Lower lobe of right lung (tissue), 2 donors: ENCODE measurements around the gene CPPED1. TPM values are rescaled to one million over a fixed set of nuclear protein-coding genes. Genes with fewer than 3 reads are reported as not detected.

Experiments used
- ATAC-seq, 2 donors: fragments of 200-7000 bp; cut with Tn5 transposase; one replicate each; pipeline ENCODE4 v1.9.1; 2020 to 2022; ENCODE audit warnings: mild to moderate bottlenecking in 2 of 2, moderate library complexity in 2 of 2
- DNase-seq: peaks from one replicate; pipeline ENCODE4 v3.0.0-alpha.2; 2020
- H3K27ac ChIP-seq: fragments of 200-600 bp; one replicate; pipeline ENCODE4 v1.8.0; 2022
- H3K27me3 ChIP-seq: fragments of 200-600 bp; one replicate; pipeline ENCODE4 v1.8.0; 2022; ENCODE audit warnings: low read depth
- H3K36me3 ChIP-seq: fragments of 200-600 bp; one replicate; pipeline ENCODE4 v1.8.0; 2022; ENCODE audit warnings: mild to moderate bottlenecking
- H3K4me1 ChIP-seq: fragments of 200-600 bp; one replicate; pipeline ENCODE4 v1.8.0; 2022
- H3K4me3 ChIP-seq: fragments of 200-600 bp; one replicate; pipeline ENCODE4 v1.8.0; 2022; ENCODE audit warnings: mild to moderate bottlenecking
- H3K9me3 ChIP-seq: fragments of 200-600 bp; one replicate; pipeline ENCODE4 v1.8.0; 2022
- CTCF ChIP-seq: fragments of 200-600 bp; IDR thresholded peaks from one replicate; pipeline ENCODE4 v1.8.0; 2022; ENCODE audit warnings: antibody characterized with exemption, mild to moderate bottlenecking
- intact Hi-C: fragments of 100-400 bp; cut with DNase I; formaldehyde crosslinking; loops from one replicate; pipeline ENCODE4 v1.11.0; 2022
- total RNA-seq: library from RNA; stranded (reverse); fragmentation: NEBNext Ultra II Directional; extraction: Animal tissue kit (Norgen Biotek cat#: 25700); gene quantifications from one replicate; pipeline ENCODE4 v1.2.1, GENCODE V29; 2021
- donor health status: DM: no; HTN: yes; CAD: no; lungs with severe emphysema.

CPPED1 gene
- total RNA-seq, 1 donor from 2014 or later: 33.0 TPM

GRCh38 chr16:12652924-12653323 lies 150.8 kb downstream of the CPPED1 start:
- H3K36me3 ChIP-seq: no peaks in the 10 kb centered on the region
- no peak for ATAC-seq
- intact Hi-C loops: no loop called here

DNA sequence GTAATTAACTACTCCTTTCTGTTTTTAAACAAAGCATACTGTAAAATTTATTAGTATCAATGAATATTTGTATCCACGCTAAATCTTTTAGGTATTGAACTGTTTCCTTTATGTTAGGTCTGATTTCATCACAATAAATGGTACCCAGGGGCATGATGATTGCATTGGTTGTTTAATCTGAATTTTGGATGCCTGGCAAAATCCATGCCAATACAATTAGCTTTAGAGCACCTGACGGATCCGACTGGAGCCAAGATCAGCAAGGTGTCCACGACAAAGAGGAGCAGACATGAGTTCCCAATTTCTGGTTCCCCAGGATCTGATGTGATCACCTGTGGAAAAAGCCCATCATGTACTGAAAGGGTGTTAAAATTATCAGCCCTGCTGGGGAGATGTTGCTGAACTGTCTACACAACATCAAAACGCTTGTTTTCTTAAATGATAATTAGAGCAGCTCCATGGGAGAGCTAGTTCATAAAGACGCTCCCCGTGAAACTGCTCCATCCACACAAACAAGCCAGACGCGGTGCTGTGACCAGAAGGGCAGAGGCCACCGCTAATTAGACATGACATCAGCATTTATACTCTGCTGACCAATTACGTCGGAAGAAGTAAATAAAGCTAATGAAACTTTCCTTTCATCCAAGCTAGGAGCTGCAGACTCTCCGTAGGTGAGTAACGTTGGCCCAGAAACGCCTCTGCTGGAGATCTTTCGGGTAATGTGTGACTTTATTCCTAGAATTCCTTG lies 151.7 kb downstream of the CPPED1 start:
- Histone ChIP-seq H3K27ac (no peak overlapping the region), H3K36me3 (no peaks in the 10 kb centered on the region), H3K4me1 (no peaks in the 10 kb centered on the region), H3K9me3 (no peaks in the 10 kb centered on the region), H3K27me3 (no peaks in the 10 kb centered on the region), H3K4me3 (no peak overlapping the region)
- intact Hi-C loops: no loop called here
- no peak for TF ChIP-seq CTCF
- no peak for ATAC-seq
- no peak for DNase-seq

More at GRCh38 chr16:12652924-12653323, 150.8 kb downstream of the CPPED1 start:
- no peak overlapping the region for H3K27ac ChIP-seq
- TF ChIP-seq CTCF: no peak
- no peaks in the 10 kb centered on the region for H3K27me3 ChIP-seq
- H3K4me1 ChIP-seq: no peaks in the 10 kb centered on the region
- DNase-seq: no peak
- no peak overlapping the region for H3K4me3 ChIP-seq
- no peaks in the 10 kb centered on the region for H3K9me3 ChIP-seq

- intact Hi-C loops: no loop called here
- ATAC-seq: no peak
- H3K36me3 ChIP-seq: no peaks in the 10 kb centered on the region
- no peaks in the 10 kb centered on the region for H3K27me3 ChIP-seq
- no peaks in the 10 kb centered on the region for H3K9me3 ChIP-seq
- H3K27ac ChIP-seq: no peak overlapping the region
- H3K4me1 ChIP-seq: no peaks in the 10 kb centered on the region
- H3K4me3 ChIP-seq: no peak overlapping the region
- TF ChIP-seq CTCF: no peak
- DNase-seq: no peak
These were observed 154.3 kb downstream of the CPPED1 start for GRCh38 chr16:12649356-12649755.

- Histone ChIP-seq H3K9me3 (no peaks in the 10 kb centered on the region), H3K4me3 (no peak overlapping the region), H3K4me1 (no peaks in the 10 kb centered on the region), H3K36me3 (no peaks in the 10 kb centered on the region), H3K27me3 (no peaks in the 10 kb centered on the region), H3K27ac (no peak overlapping the region)
- TF ChIP-seq CTCF: no peak
- intact Hi-C loops: no loop called here
- ATAC-seq (no peak), DNase-seq (no peak)
These were observed 157.0 kb downstream of the CPPED1 start for GRCh38 chr16:12646490-12647274.

- no peak for DNase-seq
- no peaks in the 10 kb centered on the region for H3K36me3 ChIP-seq
- no peak overlapping the region for H3K4me3 ChIP-seq
- no peak overlapping the region for H3K27ac ChIP-seq
- TF ChIP-seq CTCF: no peak
- no peaks in the 10 kb centered on the region for H3K9me3 ChIP-seq
- intact Hi-C loops: no loop called here
- H3K4me1 ChIP-seq: no peaks in the 10 kb centered on the region
- no peak for ATAC-seq
- H3K27me3 ChIP-seq: no peaks in the 10 kb centered on the region
These were observed 157.6 kb downstream of the CPPED1 start for GRCh38 chr16:12646098-12646489.
